DOHH2 (cell line): Measurements from ENCODE around the gene KDM6B.

Source experiments
- CTCF ChIP-seq: fragments of 200-600 bp; sonication (generic); IDR thresholded peaks from one replicate; pipeline ENCODE4 v1.5.1; 2014; ENCODE audit warnings: antibody characterized with exemption, mild to moderate bottlenecking, low read depth, low read length; ENCODE audit not compliant: poor library complexity, severe bottlenecking
- EZH2phosphoT487 ChIP-seq: fragments of 200-600 bp; sonication (generic); IDR thresholded peaks from 2 replicates; pipeline ENCODE4 v1.6.1; 2017; ENCODE audit warnings: borderline replicate concordance, mild to moderate bottlenecking, antibody characterized with exemption, low read length, moderate library complexity, mixed read lengths

DNA sequence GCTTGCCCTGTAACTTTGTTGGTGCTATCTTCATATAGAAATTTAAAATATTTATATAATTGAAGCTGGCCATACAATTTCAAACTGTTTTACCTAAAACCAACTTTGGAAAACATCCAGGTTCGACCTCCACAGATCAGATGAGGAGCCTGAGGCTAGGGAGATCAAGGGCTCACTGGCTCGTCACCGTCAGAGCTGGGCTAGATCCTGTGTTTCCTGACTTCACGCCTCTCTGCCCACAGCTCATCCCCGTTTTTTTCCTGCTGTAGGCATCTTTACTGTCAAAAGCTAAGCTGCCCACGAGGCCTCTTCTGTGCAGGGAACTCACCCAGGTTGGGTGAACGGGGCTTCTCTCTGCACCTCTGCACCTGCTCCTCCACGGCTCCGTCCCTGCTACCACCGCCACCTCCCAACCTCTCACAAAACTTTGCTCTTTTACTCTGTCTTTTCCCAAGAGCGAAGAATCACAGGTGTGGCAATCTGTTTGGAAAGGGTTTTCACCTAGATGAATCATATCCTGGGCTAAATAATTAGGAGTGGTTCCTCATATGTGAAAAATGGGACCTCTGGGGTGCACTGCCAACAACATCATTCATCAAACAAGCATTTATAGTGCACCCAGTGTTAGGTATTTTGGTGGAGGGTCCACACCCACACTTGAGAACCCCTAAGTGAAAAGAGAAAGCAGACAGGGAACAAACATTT is 24.8 kb upstream of the KDM6B start:
- TF ChIP-seq EZH2phosphoT487 (no peak), CTCF (no peak)
